Choroid plexus epithelial cell (primary cell): ENCODE results near the gene AHR.

Experiments
- DNase-seq: peaks from one replicate; pipeline ENCODE4 v3.0.0-alpha.2; 2010; ENCODE audit warnings: low read depth
- H3K4me3 ChIP-seq: 2 replicates; pipeline ENCODE4 v1.5.1; 2011; ENCODE audit warnings: low read depth, mild to moderate bottlenecking, control low read depth, low read length, moderate library complexity
- TF ChIP-seq, protein P1 (sequence below): conservative IDR thresholded peaks from 2 replicates; pipeline ENCODE4 v1.5.1; 2011; ENCODE audit warnings: low read depth, mild to moderate bottlenecking, control low read depth, inconsistent platforms, low read length, moderate library complexity

Gene AHR

DNA sequence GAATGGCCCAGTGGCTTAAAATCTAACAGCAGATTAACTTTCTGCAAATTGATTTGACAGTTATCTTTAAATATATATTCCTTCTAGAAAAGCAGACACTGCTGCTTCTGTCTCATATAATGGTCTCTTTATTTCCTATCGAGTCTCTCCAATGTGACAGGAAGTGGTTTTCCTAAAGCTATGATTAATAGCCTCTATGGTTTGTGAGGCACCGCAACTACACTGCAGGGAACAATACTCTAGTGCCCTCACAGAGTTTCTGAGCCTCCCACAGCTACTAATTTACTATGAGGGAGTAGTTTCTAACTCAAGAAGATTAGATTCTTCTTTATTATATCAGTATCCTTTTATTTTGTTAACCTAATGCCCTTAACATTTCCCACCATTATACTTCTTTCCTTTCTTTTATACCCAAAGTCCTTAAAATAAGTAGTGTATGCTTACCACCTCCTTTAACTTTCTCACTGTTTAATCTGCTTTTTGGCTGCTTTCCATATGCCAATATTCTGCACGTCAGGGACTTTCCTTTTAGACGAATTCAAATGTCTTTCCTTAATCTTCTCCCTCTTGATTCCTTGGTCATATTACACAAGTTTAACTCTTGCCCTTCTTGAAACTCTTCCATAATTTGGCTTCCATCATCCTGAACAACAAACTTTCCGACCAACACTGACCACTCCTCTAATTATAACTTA is 23.8 kb upstream of the AHR start:
- DNase-seq = peak; percentile 77
- H3K4me3 ChIP-seq = no peak overlapping the region
- TF ChIP-seq, protein P1, sequence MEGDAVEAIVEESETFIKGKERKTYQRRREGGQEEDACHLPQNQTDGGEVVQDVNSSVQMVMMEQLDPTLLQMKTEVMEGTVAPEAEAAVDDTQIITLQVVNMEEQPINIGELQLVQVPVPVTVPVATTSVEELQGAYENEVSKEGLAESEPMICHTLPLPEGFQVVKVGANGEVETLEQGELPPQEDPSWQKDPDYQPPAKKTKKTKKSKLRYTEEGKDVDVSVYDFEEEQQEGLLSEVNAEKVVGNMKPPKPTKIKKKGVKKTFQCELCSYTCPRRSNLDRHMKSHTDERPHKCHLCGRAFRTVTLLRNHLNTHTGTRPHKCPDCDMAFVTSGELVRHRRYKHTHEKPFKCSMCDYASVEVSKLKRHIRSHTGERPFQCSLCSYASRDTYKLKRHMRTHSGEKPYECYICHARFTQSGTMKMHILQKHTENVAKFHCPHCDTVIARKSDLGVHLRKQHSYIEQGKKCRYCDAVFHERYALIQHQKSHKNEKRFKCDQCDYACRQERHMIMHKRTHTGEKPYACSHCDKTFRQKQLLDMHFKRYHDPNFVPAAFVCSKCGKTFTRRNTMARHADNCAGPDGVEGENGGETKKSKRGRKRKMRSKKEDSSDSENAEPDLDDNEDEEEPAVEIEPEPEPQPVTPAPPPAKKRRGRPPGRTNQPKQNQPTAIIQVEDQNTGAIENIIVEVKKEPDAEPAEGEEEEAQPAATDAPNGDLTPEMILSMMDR = no peak

- TF ChIP-seq, protein P1 = no peak
- H3K4me3 ChIP-seq = no peak overlapping the region
- DNase-seq = peak; percentile 96
Measured at GRCh38 chr7:17275749-17276671, 22.4 kb upstream of the AHR start.

- no peak for DNase-seq
- TF ChIP-seq, protein P1 = no peak
- H3K4me3 ChIP-seq = no peak overlapping the region
Measured at GRCh38 chr7:17279061-17279460, 19.4 kb upstream of the AHR start.

GRCh38 chr7:17289074-17289645 is 9.3 kb upstream of the AHR start:
- peak; percentile 92 for DNase-seq
- TF ChIP-seq, protein P1 = no peak
- no peak overlapping the region for H3K4me3 ChIP-seq

- no peak for DNase-seq
- H3K4me3 ChIP-seq = no peak overlapping the region
- TF ChIP-seq, protein P1 = no peak
Measured at GRCh38 chr7:17292843-17293242, 5.6 kb upstream of the AHR start.

DNA sequence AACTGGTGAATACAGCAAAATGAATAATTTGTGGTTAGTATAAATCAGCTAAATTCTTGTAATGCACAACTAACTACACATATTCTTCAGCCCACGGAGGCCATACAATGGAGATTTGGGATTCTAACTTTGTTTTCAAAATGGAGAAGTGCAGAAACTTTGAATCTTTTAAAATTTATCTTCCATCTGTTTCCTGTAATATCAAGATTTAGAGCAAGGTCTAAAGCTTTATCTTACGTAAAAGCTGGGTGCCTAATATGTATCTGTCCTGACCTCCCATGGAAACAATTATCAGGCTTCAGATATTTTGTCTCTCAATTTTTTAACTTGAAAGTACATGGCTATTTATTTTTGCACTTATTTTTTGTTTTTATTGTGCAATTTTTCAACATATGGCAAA is 5.0 kb upstream of the AHR start:
- no peak for DNase-seq
- H3K4me3 ChIP-seq = no peak overlapping the region
- TF ChIP-seq, protein P1 = no peak
